BE2C (cell line): Measurements from ENCODE around the gene IQGAP3.

ENCODE experiments used
- DNase-seq: peaks from one replicate; pipeline ENCODE4 v3.0.0-alpha.2; 2020
- H3K27me3 ChIP-seq: fragments of 250-450 bp; sonication (Bioruptor Pico); 2 replicates; pipeline ENCODE4 v1.5.1; 2020; ENCODE audit warnings: mild to moderate bottlenecking
- H3K36me3 ChIP-seq: fragments of 250-450 bp; sonication (Bioruptor Pico); 2 replicates; pipeline ENCODE4 v1.5.1; 2020; ENCODE audit warnings: mild to moderate bottlenecking
- H3K4me1 ChIP-seq: fragments of 250-450 bp; sonication (Bioruptor Pico); 2 replicates; pipeline ENCODE4 v1.5.1; 2020
- H3K4me3 ChIP-seq: 2 replicates; pipeline ENCODE4 v1.5.1; 2011; ENCODE audit warnings: low read depth, low read length
- H3K9me3 ChIP-seq: fragments of 250-450 bp; sonication (Bioruptor Pico); 2 replicates; pipeline ENCODE4 v1.5.1; 2020
- CTCF ChIP-seq: IDR thresholded peaks from 2 replicates; pipeline ENCODE4 v1.5.1; 2012; ENCODE audit warnings: mild to moderate bottlenecking, low read depth, low read length

IQGAP3 gene

GRCh38 chr1:156594190-156594589 lies 21.8 kb upstream of the IQGAP3 start:
- TF ChIP-seq CTCF, result no peak
- no peaks in the 10 kb centered on the region for H3K27me3 ChIP-seq
- H3K9me3 ChIP-seq, result no peaks in the 10 kb centered on the region
- no peak overlapping the region for H3K4me3 ChIP-seq
- H3K4me1 ChIP-seq, result no peaks in the 10 kb centered on the region
- no peak for DNase-seq
- peaks cover 71% of the 10 kb centered on the region for H3K36me3 ChIP-seq

GRCh38 chr1:156593661-156593989 lies 21.3 kb upstream of the IQGAP3 start:
- H3K27me3 ChIP-seq, result no peaks in the 10 kb centered on the region
- TF ChIP-seq CTCF, result no peak
- H3K9me3 ChIP-seq, result no peaks in the 10 kb centered on the region
- H3K4me1 ChIP-seq, result no peaks in the 10 kb centered on the region
- H3K36me3 ChIP-seq, result peaks cover 65% of the 10 kb centered on the region
- DNase-seq, result no peak
- no peak overlapping the region for H3K4me3 ChIP-seq

GRCh38 chr1:156592910-156593660 lies 20.7 kb upstream of the IQGAP3 start:
- Histone ChIP-seq H3K36me3 (peaks cover 60% of the 10 kb centered on the region), H3K9me3 (no peaks in the 10 kb centered on the region), H3K4me1 (no peaks in the 10 kb centered on the region), H3K4me3 (no peak overlapping the region; the same call in 1 of the 2 replicates), H3K27me3 (no peaks in the 10 kb centered on the region)
- no peak for TF ChIP-seq CTCF
- DNase-seq, result no peak

GRCh38 chr1:156592158-156592909 lies 20.0 kb upstream of the IQGAP3 start:
- no peaks in the 10 kb centered on the region for H3K27me3 ChIP-seq
- no peak for DNase-seq
- peak overlapping the region; percentile 88 for H3K4me3 ChIP-seq
- H3K4me1 ChIP-seq, result no peaks in the 10 kb centered on the region
- TF ChIP-seq CTCF, result no peak
- peaks cover 52% of the 10 kb centered on the region for H3K36me3 ChIP-seq
- H3K9me3 ChIP-seq, result no peaks in the 10 kb centered on the region

- Histone ChIP-seq H3K9me3 (no peaks in the 10 kb centered on the region), H3K36me3 (peaks cover 45% of the 10 kb centered on the region), H3K4me3 (peak within 1 kb of the TSS; percentile 88), H3K27me3 (no peaks in the 10 kb centered on the region), H3K4me1 (no peaks in the 10 kb centered on the region)
- no peak for TF ChIP-seq CTCF
- DNase-seq, result peak; percentile 78
Measured at GRCh38 chr1:156591432-156592157, 19.2 kb upstream of the IQGAP3 start, which contains the start of gene NAXE. TSS of gene NAXE (plus strand) at chr1:156591776. CDS start at chr1:156591805, 29 bp downstream.
